Testis (tissue), 2 donors: ENCODE measurements around the gene NEK11.

ENCODE experiments used
- CTCF ChIP-seq, 3 experiments: fragments of 450-650 bp in 2 of 3; fragments of 200-600 bp in 1 of 3; sonication (generic) in 1 of 3; IDR thresholded peaks; one replicate each; pipeline ENCODE4 v1.5.1; 2016 to 2019; ENCODE audit warnings: antibody characterized with exemption in 3 of 3, mild to moderate bottlenecking in 2 of 3, moderate library complexity in 1 of 3
- POLR2A ChIP-seq: fragments of 450-650 bp; IDR thresholded peaks from one replicate; pipeline ENCODE4 v1.6.1; 2017; ENCODE audit warnings: antibody characterized with exemption, mild to moderate bottlenecking, moderate library complexity

DNA sequence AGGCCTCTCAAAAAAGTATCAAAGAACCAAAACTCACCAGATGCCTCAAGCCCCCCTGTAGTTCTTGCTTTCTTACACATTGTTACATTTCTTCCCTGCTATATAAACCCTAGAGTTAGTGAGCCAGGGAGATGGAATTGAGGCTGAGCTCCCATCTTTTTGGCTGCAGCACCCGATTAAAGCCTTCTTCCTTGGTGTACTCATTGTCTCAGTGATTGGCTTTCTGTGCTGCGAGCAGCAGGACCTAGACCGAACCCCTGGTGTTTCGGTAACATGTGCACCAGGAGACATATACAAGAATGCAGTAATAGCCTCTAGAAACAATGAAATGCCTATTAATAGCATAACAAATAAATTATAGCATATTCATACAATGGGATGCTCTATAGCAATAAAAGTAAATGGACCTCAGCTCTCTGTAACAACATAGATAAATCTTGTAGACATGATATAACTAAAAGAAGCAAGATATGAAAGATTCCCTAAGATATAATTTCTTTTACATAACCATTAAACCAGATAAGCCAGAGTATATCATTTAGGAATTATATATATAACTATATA is 174.0 kb downstream of the NEK11 start:
- TF ChIP-seq CTCF (IDR thresholded peaks at IDR 0.05) (no peak), POLR2A (no peak)
